ENCODE measurements around the gene GMPR2. TPM values are rescaled to one million over a fixed set of nuclear protein-coding genes. Genes with fewer than 3 reads are reported as not detected.
A peak's percentile ranks its signal among the peaks of the same experiment; 100 is the strongest.

Gene GMPR2
- total and polyA plus RNA-seq, 2 of the 13 experiments (the other 11 are each of a cell fraction or from before 2014, with no cell fraction given): 210 to 273 TPM

DNA sequence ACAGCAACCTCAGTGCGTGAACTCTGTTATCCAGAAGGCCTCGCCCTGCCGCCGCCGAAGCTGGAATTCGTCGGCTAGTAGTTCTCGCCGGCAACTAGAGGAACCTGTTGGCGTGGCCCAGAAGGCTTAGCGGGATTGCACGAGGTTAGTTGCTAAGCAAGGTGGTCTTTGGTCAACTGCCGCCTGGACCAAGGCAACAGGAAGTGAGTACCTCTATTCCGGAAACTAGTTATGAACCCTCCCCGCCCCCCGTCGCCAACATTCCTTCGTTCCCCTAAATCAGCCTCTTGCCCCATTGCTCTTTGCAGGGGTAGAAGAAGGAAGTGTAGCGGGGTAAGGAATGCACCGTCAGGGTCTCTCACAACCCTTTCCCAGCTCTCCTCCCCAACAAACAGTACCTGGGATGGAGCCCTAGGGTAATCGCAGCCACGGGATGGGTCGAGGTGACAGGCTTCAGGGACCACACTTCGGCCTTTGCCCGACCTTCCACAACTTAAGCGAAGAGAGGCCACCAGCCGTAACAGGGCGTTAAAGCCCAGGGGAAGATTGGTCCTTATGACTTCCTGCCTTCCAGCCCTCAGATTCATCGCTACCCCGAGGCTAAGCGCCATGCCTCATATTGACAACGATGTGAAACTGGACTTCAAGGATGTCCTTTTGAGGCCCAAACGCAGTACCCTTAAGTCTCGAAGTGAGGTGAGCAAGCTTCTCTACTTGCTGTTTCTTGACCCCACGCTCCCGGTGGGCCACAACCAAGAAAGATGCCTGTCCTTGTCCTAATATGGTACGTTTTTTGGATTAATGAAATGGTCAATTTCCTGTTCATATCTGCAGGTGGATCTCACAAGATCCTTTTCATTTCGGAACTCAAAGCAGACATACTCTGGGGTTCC, at the start of gene GMPR2 (continued):
- TF ChIP-seq, protein P1, sequence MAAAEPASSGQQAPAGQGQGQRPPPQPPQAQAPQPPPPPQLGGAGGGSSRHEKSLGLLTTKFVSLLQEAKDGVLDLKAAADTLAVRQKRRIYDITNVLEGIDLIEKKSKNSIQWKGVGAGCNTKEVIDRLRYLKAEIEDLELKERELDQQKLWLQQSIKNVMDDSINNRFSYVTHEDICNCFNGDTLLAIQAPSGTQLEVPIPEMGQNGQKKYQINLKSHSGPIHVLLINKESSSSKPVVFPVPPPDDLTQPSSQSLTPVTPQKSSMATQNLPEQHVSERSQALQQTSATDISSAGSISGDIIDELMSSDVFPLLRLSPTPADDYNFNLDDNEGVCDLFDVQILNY (CRISPR knock-in tag; conservative IDR thresholded peaks at IDR 0.05): peak; percentile 52; the same call in 1 of the 2 replicates
- TF ChIP-seq SATB2 (CRISPR knock-in tag; IDR thresholded peaks at IDR 0.05): peak; percentile 94
- TF ChIP-seq ZNF143 (CRISPR knock-in tag; IDR thresholded peaks at IDR 0.05): peak; percentile 86
- peak; percentile 99 for TF ChIP-seq FOXC1 (CRISPR knock-in tag; IDR thresholded peaks at IDR 0.05; ENCODE audit: borderline replicate concordance)
- TF ChIP-seq ZNF709 (CRISPR knock-in tag; IDR thresholded peaks at IDR 0.05): peak; percentile 69
- TF ChIP-seq KDM4B (CRISPR knock-in tag; IDR thresholded peaks at IDR 0.05): peak; percentile 76
- TF ChIP-seq ZNF33A (CRISPR knock-in tag; IDR thresholded peaks at IDR 0.05; ENCODE audit: borderline replicate concordance): no peak
- TF ChIP-seq, protein P2, sequence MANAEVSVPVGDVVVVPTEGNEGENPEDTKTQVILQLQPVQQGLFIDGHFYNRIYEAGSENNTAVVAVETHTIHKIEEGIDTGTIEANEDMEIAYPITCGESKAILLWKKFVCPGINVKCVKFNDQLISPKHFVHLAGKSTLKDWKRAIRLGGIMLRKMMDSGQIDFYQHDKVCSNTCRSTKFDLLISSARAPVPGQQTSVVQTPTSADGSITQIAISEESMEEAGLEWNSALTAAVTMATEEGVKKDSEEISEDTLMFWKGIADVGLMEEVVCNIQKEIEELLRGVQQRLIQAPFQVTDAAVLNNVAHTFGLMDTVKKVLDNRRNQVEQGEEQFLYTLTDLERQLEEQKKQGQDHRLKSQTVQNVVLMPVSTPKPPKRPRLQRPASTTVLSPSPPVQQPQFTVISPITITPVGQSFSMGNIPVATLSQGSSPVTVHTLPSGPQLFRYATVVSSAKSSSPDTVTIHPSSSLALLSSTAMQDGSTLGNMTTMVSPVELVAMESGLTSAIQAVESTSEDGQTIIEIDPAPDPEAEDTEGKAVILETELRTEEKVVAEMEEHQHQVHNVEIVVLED (CRISPR knock-in tag; IDR thresholded peaks at IDR 0.05; ENCODE audit: borderline replicate concordance): peak; percentile 91; the same call in 1 of the 2 replicates
- TF ChIP-seq MEF2D (CRISPR knock-in tag; IDR thresholded peaks at IDR 0.05): no peak; the same call in none of the 2 replicates
- TF ChIP-seq ZMYM2 (CRISPR knock-in tag; IDR thresholded peaks at IDR 0.05): no peak
- TF ChIP-seq ZFAT (CRISPR knock-in tag; conservative IDR thresholded peaks at IDR 0.05): no peak; the same call in 1 of the 2 replicates
- TF ChIP-seq, protein P3, sequence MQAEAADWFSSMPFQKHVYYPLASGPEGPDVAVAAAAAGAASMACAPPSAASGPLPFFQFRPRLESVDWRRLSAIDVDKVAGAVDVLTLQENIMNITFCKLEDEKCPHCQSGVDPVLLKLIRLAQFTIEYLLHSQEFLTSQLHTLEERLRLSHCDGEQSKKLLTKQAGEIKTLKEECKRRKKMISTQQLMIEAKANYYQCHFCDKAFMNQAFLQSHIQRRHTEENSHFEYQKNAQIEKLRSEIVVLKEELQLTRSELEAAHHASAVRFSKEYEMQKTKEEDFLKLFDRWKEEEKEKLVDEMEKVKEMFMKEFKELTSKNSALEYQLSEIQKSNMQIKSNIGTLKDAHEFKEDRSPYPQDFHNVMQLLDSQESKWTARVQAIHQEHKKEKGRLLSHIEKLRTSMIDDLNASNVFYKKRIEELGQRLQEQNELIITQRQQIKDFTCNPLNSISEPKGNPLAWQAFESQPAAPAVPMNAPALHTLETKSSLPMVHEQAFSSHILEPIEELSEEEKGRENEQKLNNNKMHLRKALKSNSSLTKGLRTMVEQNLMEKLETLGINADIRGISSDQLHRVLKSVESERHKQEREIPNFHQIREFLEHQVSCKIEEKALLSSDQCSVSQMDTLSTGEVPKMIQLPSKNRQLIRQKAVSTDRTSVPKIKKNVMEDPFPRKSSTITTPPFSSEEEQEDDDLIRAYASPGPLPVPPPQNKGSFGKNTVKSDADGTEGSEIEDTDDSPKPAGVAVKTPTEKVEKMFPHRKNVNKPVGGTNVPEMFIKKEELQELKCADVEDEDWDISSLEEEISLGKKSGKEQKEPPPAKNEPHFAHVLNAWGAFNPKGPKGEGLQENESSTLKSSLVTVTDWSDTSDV (CRISPR knock-in tag; IDR thresholded peaks at IDR 0.05): peak; percentile 41; the same call in 1 of the 2 replicates
- no peak; the same call in 1 of the 2 replicates for TF ChIP-seq ZNF792 (CRISPR knock-in tag; IDR thresholded peaks at IDR 0.05)
- TF ChIP-seq MLLT10 (CRISPR knock-in tag; IDR thresholded peaks at IDR 0.05): no peak
- peak; percentile 42 for TF ChIP-seq PHF20 (CRISPR knock-in tag; IDR thresholded peaks at IDR 0.05)
- no peak for TF ChIP-seq EED (CRISPR knock-in tag; IDR thresholded peaks at IDR 0.05)
- TF ChIP-seq, protein P4, sequence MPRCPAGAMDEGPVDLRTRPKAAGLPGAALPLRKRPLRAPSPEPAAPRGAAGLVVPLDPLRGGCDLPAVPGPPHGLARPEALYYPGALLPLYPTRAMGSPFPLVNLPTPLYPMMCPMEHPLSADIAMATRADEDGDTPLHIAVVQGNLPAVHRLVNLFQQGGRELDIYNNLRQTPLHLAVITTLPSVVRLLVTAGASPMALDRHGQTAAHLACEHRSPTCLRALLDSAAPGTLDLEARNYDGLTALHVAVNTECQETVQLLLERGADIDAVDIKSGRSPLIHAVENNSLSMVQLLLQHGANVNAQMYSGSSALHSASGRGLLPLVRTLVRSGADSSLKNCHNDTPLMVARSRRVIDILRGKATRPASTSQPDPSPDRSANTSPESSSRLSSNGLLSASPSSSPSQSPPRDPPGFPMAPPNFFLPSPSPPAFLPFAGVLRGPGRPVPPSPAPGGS (CRISPR knock-in tag; IDR thresholded peaks at IDR 0.05): peak; percentile 60
- TF ChIP-seq, protein P5, sequence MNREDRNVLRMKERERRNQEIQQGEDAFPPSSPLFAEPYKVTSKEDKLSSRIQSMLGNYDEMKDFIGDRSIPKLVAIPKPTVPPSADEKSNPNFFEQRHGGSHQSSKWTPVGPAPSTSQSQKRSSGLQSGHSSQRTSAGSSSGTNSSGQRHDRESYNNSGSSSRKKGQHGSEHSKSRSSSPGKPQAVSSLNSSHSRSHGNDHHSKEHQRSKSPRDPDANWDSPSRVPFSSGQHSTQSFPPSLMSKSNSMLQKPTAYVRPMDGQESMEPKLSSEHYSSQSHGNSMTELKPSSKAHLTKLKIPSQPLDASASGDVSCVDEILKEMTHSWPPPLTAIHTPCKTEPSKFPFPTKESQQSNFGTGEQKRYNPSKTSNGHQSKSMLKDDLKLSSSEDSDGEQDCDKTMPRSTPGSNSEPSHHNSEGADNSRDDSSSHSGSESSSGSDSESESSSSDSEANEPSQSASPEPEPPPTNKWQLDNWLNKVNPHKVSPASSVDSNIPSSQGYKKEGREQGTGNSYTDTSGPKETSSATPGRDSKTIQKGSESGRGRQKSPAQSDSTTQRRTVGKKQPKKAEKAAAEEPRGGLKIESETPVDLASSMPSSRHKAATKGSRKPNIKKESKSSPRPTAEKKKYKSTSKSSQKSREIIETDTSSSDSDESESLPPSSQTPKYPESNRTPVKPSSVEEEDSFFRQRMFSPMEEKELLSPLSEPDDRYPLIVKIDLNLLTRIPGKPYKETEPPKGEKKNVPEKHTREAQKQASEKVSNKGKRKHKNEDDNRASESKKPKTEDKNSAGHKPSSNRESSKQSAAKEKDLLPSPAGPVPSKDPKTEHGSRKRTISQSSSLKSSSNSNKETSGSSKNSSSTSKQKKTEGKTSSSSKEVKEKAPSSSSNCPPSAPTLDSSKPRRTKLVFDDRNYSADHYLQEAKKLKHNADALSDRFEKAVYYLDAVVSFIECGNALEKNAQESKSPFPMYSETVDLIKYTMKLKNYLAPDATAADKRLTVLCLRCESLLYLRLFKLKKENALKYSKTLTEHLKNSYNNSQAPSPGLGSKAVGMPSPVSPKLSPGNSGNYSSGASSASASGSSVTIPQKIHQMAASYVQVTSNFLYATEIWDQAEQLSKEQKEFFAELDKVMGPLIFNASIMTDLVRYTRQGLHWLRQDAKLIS (CRISPR knock-in tag; IDR thresholded peaks at IDR 0.05): peak; percentile 70; the same call in 1 of the 2 replicates
